SK-N-SH (cell line): ENCODE results near the gene SLC13A1. TPM values are rescaled to one million over a fixed set of nuclear protein-coding genes. Genes with fewer than 3 reads are reported as not detected.

Experiments used
- CTCF ChIA-PET: fragments of 300-600, 350-600 bp; formaldehyde crosslinking; extraction: SDS; loops from one replicate; lab custom pipeline; 2021; lab: Yijun Ruan, JAX
- POLR2A ChIA-PET: fragments of 350-600 bp; sonication (Branson Sonifier 250); formaldehyde crosslinking; extraction: SDS; loops from one replicate; lab custom pipeline; 2020; ENCODE audit warnings: antibody characterized with exemption, inconsistent platforms; lab: Yijun Ruan, JAX
- DNase-seq: peaks from one replicate; pipeline ENCODE4 v3.0.0; 2012
- H2AFZ ChIP-seq: fragments of 200-600 bp; sonication (generic); 2 replicates; pipeline ENCODE4 v1.8.1; 2016; ENCODE audit warnings: antibody characterized with exemption, mild to moderate bottlenecking, low read depth
- H3F3A ChIP-seq: fragments of 200-600 bp; sonication (generic); replicated peaks from 2 replicates; pipeline ENCODE3; 2016; ENCODE audit warnings: antibody characterized with exemption, mild to moderate bottlenecking; ENCODE audit not compliant: insufficient read depth
- H3K27ac ChIP-seq, 2 experiments: fragments of 200-500 bp in 1 of 2; fragments of 200-600 bp in 1 of 2; sonication (Bioruptor generic) in 1 of 2; sonication (generic), shearing (Covaris generic) in 1 of 2; 2 replicates each; pipeline versions ENCODE4 v1.5.1 to v1.6.1; 2014 to 2016; ENCODE audit warnings: low read depth in 2 of 2, inconsistent platforms in 1 of 2, low read length in 1 of 2, mild to moderate bottlenecking in 1 of 2, mixed read lengths in 1 of 2
- H3K27me3 ChIP-seq: fragments of 200-600 bp; sonication (generic), shearing (Covaris generic); 2 replicates; pipeline ENCODE4 v1.6.1; 2016; ENCODE audit warnings: mixed run types; ENCODE audit not compliant: insufficient read depth
- H3K36me3 ChIP-seq, 2 experiments: fragments of 200-500 bp in 1 of 2; fragments of 200-600 bp in 1 of 2; sonication (Bioruptor generic) in 1 of 2; sonication (generic) in 1 of 2; replicated peaks in 1 of 2; 2 replicates each; pipeline versions ENCODE3 to v1.5.1; 2014 to 2016; ENCODE audit warnings: low read length in 1 of 2, mild to moderate bottlenecking in 1 of 2; ENCODE audit not compliant: insufficient read depth in 2 of 2, control insufficient read depth in 1 of 2
- H3K4me1 ChIP-seq, 2 experiments: fragments of 200-500 bp in 1 of 2; fragments of 200-600 bp in 1 of 2; sonication (Bioruptor generic) in 1 of 2; sonication (generic), shearing (Covaris generic) in 1 of 2; 2 replicates each; pipeline versions ENCODE4 v1.5.1 to v1.6.1; 2014 to 2016; ENCODE audit warnings: low read depth in 1 of 2, low read length in 1 of 2, mixed run types in 1 of 2; ENCODE audit not compliant: insufficient read depth in 2 of 2, control insufficient read depth in 1 of 2
- H3K4me2 ChIP-seq: fragments of 200-600 bp; sonication (generic), shearing (Covaris generic); 2 replicates; pipeline ENCODE4 v1.6.1; 2017; ENCODE audit warnings: mixed run types
- H3K4me3 ChIP-seq, 2 experiments: fragments of 200-500 bp in 1 of 2; fragments of 200-600 bp in 1 of 2; sonication (Bioruptor generic) in 1 of 2; sonication (generic), shearing (Covaris generic) in 1 of 2; 2 replicates each; pipeline versions ENCODE4 v1.5.1 to v1.8.1; 2014 to 2016; ENCODE audit warnings: low read depth in 2 of 2, inconsistent platforms in 1 of 2, low read length in 1 of 2, mild to moderate bottlenecking in 1 of 2, mixed read lengths in 1 of 2, moderate library complexity in 1 of 2
- H3K79me2 ChIP-seq: fragments of 200-600 bp; sonication (generic); 2 replicates; pipeline ENCODE4 v1.8.1; 2017; ENCODE audit warnings: mild to moderate bottlenecking; ENCODE audit not compliant: insufficient read depth
- H3K9ac ChIP-seq: fragments of 200-600 bp; sonication (generic); 2 replicates; pipeline ENCODE4 v1.6.1; 2017; ENCODE audit warnings: mixed run types
- H3K9me2 ChIP-seq: fragments of 200-600 bp; sonication (generic); 2 replicates; pipeline ENCODE4 v1.6.1; 2017; ENCODE audit warnings: mixed run types
- H3K9me3 ChIP-seq: fragments of 200-600 bp; sonication (generic); 2 replicates; pipeline ENCODE4 v1.6.1; 2017; ENCODE audit warnings: mixed run types, mild to moderate bottlenecking, moderate library complexity
- H4K20me1 ChIP-seq: fragments of 200-600 bp; sonication (generic); 2 replicates; pipeline ENCODE4 v1.6.1; 2017; ENCODE audit warnings: mild to moderate bottlenecking, mixed run types; ENCODE audit not compliant: insufficient read depth
- CHD2 ChIP-seq: fragments of 150-350 bp; IDR thresholded peaks from 2 replicates; pipeline ENCODE4 v1.6.1; 2018; ENCODE audit warnings: low read length; ENCODE audit not compliant: partially characterized antibody
- EP300 ChIP-seq, 2 experiments: IDR thresholded peaks; 2 replicates each; pipeline versions ENCODE4 v1.4.0 to v1.6.1; 2012; ENCODE audit warnings: borderline replicate concordance in 1 of 2, low read depth in 1 of 2, low read length in 1 of 2
- FOSL2 ChIP-seq: IDR thresholded peaks from 2 replicates; pipeline ENCODE4 v1.4.0; 2012; ENCODE audit warnings: low read depth, mild to moderate bottlenecking, moderate library complexity, borderline replicate concordance
- GABPA ChIP-seq: IDR thresholded peaks from 2 replicates; pipeline ENCODE4 v1.4.0; 2012; ENCODE audit warnings: low read depth, mild to moderate bottlenecking
- GATA2 ChIP-seq: sonication (generic); formaldehyde crosslinking; IDR thresholded peaks from 2 replicates; pipeline ENCODE4 v1.5.0; 2020; ENCODE audit warnings: mild to moderate bottlenecking, missing genetic modification reagents
- JUND ChIP-seq: IDR thresholded peaks from 2 replicates; pipeline ENCODE4 v1.4.0; 2012
- MXI1 ChIP-seq: IDR thresholded peaks from 2 replicates; pipeline ENCODE4 v1.6.1; 2012; ENCODE audit warnings: mild to moderate bottlenecking, low read depth, low read length, improper control_type of control experiment
- NFIC ChIP-seq: IDR thresholded peaks from 2 replicates; pipeline ENCODE4 v1.4.0; 2012; ENCODE audit warnings: borderline replicate concordance
- POLR2AphosphoS5 ChIP-seq: IDR thresholded peaks from 2 replicates; pipeline ENCODE4 v1.6.1; 2012; ENCODE audit warnings: low read depth, low read length
- RCOR1 ChIP-seq: fragments of 150-350 bp; IDR thresholded peaks from 2 replicates; pipeline ENCODE4 v1.6.1; 2017; ENCODE audit warnings: antibody characterized with exemption, low read length
- SMC3 ChIP-seq: IDR thresholded peaks from 2 replicates; pipeline ENCODE4 v1.6.1; 2012; ENCODE audit warnings: low read depth, low read length, improper control_type of control experiment
- TAF1 ChIP-seq: IDR thresholded peaks from 2 replicates; pipeline ENCODE4 v1.6.1; 2012; ENCODE audit warnings: low read depth, mild to moderate bottlenecking, low read length, moderate library complexity, borderline replicate concordance
- WGBS: methylation state at CpG from one replicate; pipeline ENCODE4 v1.1.6; 2017; ENCODE audit warnings: low lambda C conversion rate; 5-methylcytosine and 5-hydroxymethylcytosine counted together
- polyA plus RNA-seq, 3 experiments: library from polyadenylated mRNA; depleted of rRNA; stranded (reverse); fragments of >200 nt; gene quantifications; 2 replicates each; pipeline ENCODE4 v1.2.3, GENCODE V29; 2012
- TF ChIP-seq, protein P1 (sequence below): IDR thresholded peaks from 2 replicates; pipeline ENCODE4 v1.6.1; 2012; ENCODE audit warnings: mild to moderate bottlenecking, low read depth, low read length, moderate library complexity
- TF ChIP-seq, protein P2 (sequence below): IDR thresholded peaks from 2 replicates; pipeline ENCODE4 v1.4.0; 2012; ENCODE audit warnings: low read depth
- TF ChIP-seq, protein P3 (sequence below): IDR thresholded peaks from 2 replicates; pipeline ENCODE4; 2012
- TF ChIP-seq, protein P4 (sequence below): fragments of 150-350 bp; IDR thresholded peaks from 2 replicates; pipeline ENCODE4 v1.6.1; 2016; ENCODE audit warnings: mild to moderate bottlenecking, low read depth, low read length
- TF ChIP-seq, protein P5 (sequence below): fragments of 150-350 bp; IDR thresholded peaks from 2 replicates; pipeline ENCODE4 v1.6.1; 2017; ENCODE audit warnings: antibody characterized with exemption, low read length, low read depth, borderline replicate concordance

Gene SLC13A1
- polyA plus RNA-seq, 1 of the 3 experiments (the other 2 are of a cell fraction): not detected

DNA sequence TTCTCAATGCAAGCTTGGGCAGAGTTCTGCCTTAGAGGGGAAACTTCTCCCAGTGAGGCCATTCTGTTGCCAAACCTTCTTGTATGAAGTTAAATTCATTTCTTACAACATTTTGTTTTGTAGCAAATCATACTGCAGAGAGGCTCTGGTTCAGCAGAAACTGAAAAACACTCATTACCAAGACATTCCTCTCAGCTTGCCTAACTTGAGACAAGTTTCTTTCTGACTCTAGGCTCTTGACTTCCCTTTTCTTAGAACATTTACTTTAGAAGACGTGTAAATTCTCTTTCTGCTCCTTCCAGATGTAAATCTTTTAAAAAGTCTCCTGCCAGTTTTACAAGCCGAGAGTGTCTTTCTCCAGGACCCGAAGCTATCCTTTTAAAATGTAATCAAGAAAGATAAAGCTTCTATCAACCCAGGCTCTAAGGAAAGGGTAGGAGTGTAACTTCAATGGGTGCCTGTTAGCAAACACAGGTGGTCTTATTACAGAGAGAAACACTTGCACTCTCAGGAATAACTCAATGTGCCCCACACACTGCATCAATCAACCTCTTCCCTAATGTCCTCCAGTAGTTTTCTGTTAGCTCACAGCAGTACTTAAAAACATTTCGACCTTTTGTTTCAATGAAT is 123.8 kb downstream of the SLC13A1 start:
- Histone ChIP-seq H3K9ac (no peak overlapping the region), H3K36me3 (no peaks in the 10 kb centered on the region), H3K79me2 (no peaks in the 10 kb centered on the region), H3K4me2 (no peak overlapping the region), H4K20me1 (no peaks in the 10 kb centered on the region), H2AFZ (no peak overlapping the region), H3K27me3 (no peaks in the 10 kb centered on the region), H3K27ac (no peak overlapping the region), H3K4me3 (no peak overlapping the region), H3K9me2 (no peaks in the 10 kb centered on the region), H3F3A (no peaks in the 10 kb centered on the region), H3K4me1 (no peaks in the 10 kb centered on the region), H3K9me3 (no peaks in the 10 kb centered on the region)
- POLR2A ChIA-PET: no interaction called here
- 0% methylated on average over 4 of the region's 4 CpGs for WGBS
- TF ChIP-seq RCOR1 (no peak), MXI1 (no peak), JUND (no peak), FOSL2 (no peak), GATA2 (no peak), SMC3 (no peak), CHD2 (no peak), NFIC (no peak), EP300 (IDR thresholded peaks at IDR 0.05; ENCODE audit: borderline replicate concordance in 1 of 2, low read depth in 1 of 2, low read length in 1 of 2) (no peak), TAF1 (no peak), GABPA (no peak), POLR2AphosphoS5 (no peak)
- TF ChIP-seq, protein P1, sequence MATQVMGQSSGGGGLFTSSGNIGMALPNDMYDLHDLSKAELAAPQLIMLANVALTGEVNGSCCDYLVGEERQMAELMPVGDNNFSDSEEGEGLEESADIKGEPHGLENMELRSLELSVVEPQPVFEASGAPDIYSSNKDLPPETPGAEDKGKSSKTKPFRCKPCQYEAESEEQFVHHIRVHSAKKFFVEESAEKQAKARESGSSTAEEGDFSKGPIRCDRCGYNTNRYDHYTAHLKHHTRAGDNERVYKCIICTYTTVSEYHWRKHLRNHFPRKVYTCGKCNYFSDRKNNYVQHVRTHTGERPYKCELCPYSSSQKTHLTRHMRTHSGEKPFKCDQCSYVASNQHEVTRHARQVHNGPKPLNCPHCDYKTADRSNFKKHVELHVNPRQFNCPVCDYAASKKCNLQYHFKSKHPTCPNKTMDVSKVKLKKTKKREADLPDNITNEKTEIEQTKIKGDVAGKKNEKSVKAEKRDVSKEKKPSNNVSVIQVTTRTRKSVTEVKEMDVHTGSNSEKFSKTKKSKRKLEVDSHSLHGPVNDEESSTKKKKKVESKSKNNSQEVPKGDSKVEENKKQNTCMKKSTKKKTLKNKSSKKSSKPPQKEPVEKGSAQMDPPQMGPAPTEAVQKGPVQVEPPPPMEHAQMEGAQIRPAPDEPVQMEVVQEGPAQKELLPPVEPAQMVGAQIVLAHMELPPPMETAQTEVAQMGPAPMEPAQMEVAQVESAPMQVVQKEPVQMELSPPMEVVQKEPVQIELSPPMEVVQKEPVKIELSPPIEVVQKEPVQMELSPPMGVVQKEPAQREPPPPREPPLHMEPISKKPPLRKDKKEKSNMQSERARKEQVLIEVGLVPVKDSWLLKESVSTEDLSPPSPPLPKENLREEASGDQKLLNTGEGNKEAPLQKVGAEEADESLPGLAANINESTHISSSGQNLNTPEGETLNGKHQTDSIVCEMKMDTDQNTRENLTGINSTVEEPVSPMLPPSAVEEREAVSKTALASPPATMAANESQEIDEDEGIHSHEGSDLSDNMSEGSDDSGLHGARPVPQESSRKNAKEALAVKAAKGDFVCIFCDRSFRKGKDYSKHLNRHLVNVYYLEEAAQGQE: no peak
- TF ChIP-seq, protein P2, sequence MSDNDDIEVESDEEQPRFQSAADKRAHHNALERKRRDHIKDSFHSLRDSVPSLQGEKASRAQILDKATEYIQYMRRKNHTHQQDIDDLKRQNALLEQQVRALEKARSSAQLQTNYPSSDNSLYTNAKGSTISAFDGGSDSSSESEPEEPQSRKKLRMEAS: no peak
- TF ChIP-seq, protein P3, sequence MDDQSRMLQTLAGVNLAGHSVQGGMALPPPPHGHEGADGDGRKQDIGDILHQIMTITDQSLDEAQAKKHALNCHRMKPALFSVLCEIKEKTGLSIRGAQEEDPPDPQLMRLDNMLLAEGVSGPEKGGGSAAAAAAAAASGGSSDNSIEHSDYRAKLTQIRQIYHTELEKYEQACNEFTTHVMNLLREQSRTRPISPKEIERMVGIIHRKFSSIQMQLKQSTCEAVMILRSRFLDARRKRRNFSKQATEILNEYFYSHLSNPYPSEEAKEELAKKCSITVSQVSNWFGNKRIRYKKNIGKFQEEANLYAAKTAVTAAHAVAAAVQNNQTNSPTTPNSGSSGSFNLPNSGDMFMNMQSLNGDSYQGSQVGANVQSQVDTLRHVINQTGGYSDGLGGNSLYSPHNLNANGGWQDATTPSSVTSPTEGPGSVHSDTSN: no peak
- TF ChIP-seq, protein P4, sequence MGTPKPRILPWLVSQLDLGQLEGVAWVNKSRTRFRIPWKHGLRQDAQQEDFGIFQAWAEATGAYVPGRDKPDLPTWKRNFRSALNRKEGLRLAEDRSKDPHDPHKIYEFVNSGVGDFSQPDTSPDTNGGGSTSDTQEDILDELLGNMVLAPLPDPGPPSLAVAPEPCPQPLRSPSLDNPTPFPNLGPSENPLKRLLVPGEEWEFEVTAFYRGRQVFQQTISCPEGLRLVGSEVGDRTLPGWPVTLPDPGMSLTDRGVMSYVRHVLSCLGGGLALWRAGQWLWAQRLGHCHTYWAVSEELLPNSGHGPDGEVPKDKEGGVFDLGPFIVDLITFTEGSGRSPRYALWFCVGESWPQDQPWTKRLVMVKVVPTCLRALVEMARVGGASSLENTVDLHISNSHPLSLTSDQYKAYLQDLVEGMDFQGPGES: no peak
- TF ChIP-seq, protein P5, sequence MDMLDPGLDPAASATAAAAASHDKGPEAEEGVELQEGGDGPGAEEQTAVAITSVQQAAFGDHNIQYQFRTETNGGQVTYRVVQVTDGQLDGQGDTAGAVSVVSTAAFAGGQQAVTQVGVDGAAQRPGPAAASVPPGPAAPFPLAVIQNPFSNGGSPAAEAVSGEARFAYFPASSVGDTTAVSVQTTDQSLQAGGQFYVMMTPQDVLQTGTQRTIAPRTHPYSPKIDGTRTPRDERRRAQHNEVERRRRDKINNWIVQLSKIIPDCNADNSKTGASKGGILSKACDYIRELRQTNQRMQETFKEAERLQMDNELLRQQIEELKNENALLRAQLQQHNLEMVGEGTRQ: no peak
- CTCF ChIA-PET: interaction anchor here (0.7 to 1.2 kb wide), 4 partner anchors 56 to 291 kb away, joined by 3 read pairs; no protein-coding TSS in a partner anchor
- DNase-seq: no peak
